ENCODE results near the gene IGFBP6. TPM values are rescaled to one million over a fixed set of nuclear protein-coding genes. Genes with fewer than 3 reads are reported as not detected.

The IGFBP6 gene
- polyA plus RNA-seq, 2 donors: 40.8 to 59.1 TPM

DNA sequence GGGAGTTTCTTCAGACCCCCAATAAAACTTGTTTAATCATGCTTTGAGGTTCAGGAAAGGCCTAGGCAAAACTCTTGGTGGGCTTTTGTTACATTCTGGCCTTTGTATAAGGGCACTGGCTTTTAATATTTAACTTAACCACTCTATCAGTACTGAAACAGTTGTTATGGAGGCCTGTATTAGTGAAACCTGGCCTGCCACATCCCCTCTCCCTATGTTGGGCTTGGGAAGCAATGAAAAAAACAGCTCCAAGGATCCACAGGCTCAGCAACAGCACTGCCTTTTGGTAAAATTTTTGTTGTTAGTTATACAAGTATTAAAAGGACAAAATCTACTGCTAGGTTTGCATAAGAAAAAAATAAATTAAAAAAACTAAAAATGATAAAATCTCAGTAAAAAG is 16.5 kb downstream of the IGFBP6 start:
- Histone ChIP-seq H3K27ac (ENCODE audit: low read depth in 2 of 2, low read length in 1 of 2) (no peak overlapping the region), H3K4me3 (ENCODE audit: low read depth in 1 of 2, low read length in 2 of 2) (no peak overlapping the region), H3K36me3 (ENCODE audit: control insufficient read depth in 2 of 2, insufficient read depth in 2 of 2, low read length in 1 of 2) (no peaks in the 10 kb centered on the region), H3K9me3 (ENCODE audit: control insufficient read depth in 2 of 2, insufficient read depth in 1 of 2, low read depth in 1 of 2, low read length in 1 of 2) (no peaks in the 10 kb centered on the region), H3K27me3 (ENCODE audit: control insufficient read depth in 1 of 2, insufficient read depth in 2 of 2, low read length in 2 of 2) (no peaks in the 10 kb centered on the region), H3K4me1 (ENCODE audit: control insufficient read depth in 2 of 2, insufficient read depth in 2 of 2, low read length in 1 of 2) (no peaks in the 10 kb centered on the region)

DNA sequence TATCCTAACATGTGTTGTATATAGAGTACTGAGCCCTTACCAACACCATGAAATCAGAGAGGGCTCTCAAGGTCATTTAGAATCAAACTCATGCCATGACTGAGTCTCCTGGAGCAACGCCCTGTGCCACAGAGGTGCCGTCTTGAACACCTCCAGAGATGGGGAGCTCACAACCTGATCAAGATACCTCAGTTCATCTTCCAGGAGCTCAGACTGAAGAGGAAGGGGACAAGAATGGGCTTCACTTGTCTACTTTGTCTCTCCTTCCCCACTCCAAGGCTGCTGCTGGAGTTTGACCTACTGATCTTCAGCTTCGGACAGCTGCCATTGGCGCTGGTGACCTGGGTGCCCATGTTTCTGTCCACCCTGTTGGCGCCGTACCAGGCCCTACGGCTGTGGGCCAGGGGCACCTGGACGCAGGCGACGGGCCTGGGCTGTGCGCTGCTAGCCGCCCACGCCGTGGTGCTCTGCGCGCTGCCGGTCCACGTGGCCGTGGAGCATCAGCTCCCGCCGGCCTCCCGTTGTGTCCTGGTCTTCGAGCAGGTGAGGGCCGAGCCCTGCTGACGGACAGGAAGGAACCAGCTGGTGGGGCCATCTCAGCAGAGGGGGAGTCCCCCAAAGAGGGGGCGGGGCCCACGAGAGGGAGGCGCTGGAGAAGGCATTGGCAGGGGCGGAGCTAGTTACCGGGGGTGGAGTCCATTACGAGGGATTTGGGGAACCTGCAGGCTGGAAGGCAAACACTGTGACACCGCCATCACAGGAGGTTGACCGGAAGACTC is 17.8 kb downstream of the IGFBP6 start:
- Histone ChIP-seq H3K36me3 (ENCODE audit: control insufficient read depth in 2 of 2, insufficient read depth in 2 of 2, low read length in 1 of 2) (no peaks in the 10 kb centered on the region), H3K27me3 (ENCODE audit: control insufficient read depth in 1 of 2, insufficient read depth in 2 of 2, low read length in 2 of 2) (no peaks in the 10 kb centered on the region), H3K27ac (ENCODE audit: low read depth in 2 of 2, low read length in 1 of 2) (no peak overlapping the region), H3K4me3 (ENCODE audit: low read depth in 1 of 2, low read length in 2 of 2) (no peak overlapping the region), H3K9me3 (ENCODE audit: control insufficient read depth in 2 of 2, insufficient read depth in 1 of 2, low read depth in 1 of 2, low read length in 1 of 2) (no peaks in the 10 kb centered on the region), H3K4me1 (ENCODE audit: control insufficient read depth in 2 of 2, insufficient read depth in 2 of 2, low read length in 1 of 2) (no peaks in the 10 kb centered on the region)
- WGBS, 2 donors: 89 to 90% methylated on average over 33 of the region's 33 CpGs

DNA sequence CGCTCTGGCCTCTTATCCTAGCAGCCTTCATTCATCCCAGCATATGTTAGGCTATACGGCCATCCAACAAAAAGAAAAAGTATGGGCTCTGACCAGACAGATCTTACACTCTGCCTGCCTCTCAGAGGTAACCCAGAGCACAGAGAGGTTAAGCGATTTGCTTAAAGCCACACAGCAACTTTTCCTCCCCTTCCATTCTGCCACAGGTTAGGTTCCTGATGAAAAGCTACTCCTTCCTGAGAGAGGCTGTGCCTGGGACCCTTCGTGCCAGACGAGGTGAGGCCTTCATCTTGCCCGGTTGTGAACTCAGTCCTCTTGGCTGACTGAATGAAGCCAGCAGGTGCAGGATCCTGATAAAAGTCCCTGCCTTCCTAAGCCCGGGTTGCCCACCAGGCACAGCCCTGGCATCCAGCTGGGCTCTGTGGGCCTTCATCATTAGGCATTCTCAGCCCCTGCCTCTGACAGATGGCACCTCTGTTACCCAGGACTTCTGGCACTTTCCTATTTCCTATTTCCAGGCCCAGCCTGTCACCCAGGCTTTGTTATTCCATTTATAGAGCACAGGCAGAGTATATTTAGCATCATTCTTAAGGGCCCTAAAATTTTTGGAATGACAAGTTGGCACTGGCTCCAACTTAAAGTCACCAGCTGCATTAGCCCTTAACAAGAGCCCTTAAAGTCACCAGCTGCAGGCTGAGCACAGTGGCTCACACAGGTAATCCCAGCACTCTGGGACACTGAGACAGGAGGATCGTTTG is 18.6 kb downstream of the IGFBP6 start:
- H3K27ac ChIP-seq (ENCODE audit: low read depth in 2 of 2, low read length in 1 of 2): no peak overlapping the region
- H3K27me3 ChIP-seq (ENCODE audit: control insufficient read depth in 1 of 2, insufficient read depth in 2 of 2, low read length in 2 of 2): no peaks in the 10 kb centered on the region
- no peaks in the 10 kb centered on the region for H3K9me3 ChIP-seq (ENCODE audit: control insufficient read depth in 2 of 2, insufficient read depth in 1 of 2, low read depth in 1 of 2, low read length in 1 of 2)
- peaks cover 0 to 2% of the 10 kb centered on the region in 2 donors for H3K4me1 ChIP-seq (ENCODE audit: control insufficient read depth in 2 of 2, insufficient read depth in 2 of 2, low read length in 1 of 2)
- 89 to 91% methylated on average over 8 of the region's 8 CpGs for WGBS, 2 donors
- no peaks in the 10 kb centered on the region for H3K36me3 ChIP-seq (ENCODE audit: control insufficient read depth in 2 of 2, insufficient read depth in 2 of 2, low read length in 1 of 2)
- no peak overlapping the region for H3K4me3 ChIP-seq (ENCODE audit: low read depth in 1 of 2, low read length in 2 of 2)

DNA sequence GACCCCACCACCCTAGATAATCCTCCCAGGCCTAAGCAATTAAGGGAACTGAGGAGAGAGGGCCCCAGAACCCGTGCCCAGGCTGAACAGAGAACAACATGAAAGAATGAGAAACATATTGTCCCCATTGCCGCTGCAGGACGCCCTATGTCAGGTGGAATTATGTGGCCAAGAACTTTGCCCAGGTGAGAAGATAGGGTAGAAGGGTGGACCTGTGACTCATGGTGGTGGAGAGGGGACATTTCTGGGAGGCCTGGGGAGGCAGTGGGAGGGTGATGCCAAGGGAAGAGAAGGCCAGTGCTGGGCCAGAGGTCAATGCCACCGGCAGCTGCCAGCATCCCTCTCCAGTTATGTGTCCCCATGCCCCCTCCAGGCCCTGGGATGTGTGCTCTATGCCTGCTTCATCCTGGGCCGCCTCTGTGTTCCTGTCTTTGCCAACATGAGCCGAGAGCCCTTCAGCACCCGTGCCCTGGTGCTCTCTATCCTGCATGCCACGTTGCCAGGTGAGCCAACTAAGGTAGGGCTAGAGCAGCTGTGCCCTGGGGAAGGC is 21.4 kb downstream of the IGFBP6 start:
- 85 to 88% methylated on average over 8 of the region's 8 CpGs for WGBS, 2 donors

DNA sequence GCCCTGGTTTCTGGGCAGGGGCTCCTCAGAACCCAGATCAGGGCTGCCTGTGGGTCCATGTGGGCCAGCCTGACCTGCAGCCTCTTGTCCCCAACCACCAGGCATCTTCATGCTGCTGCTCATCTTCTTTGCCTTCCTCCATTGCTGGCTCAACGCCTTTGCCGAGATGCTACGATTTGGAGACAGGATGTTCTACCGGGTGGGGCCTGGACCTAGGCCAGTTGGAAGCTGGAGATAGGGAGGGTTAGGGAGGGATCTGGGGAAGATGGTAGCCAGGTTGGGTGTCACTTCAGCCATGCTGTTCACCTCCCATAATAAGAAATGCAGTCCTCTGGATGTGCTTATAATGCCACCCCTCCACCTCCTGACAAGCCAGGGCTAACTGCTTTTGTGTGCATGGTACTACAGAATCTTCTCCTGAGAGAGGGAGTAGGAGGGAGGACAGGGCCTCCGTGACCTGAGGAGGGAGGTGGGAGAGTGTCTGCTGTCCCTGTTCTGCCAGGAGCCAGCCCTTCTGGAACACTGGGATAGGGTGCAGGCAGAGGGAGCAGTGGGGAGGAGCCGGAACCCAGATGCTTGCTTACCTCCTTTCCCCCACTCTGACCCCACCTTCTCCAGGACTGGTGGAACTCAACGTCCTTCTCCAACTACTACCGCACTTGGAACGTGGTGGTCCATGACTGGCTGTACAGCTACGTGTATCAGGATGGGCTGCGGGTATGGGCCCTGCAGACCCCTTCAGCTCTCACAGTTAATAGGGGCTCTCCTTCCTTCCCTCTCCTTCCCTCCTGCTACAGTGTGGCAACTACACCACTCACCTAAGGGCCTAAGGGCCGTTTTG is 23.4 kb downstream of the IGFBP6 start:
- no peaks in the 10 kb centered on the region for H3K9me3 ChIP-seq (ENCODE audit: control insufficient read depth in 2 of 2, insufficient read depth in 1 of 2, low read depth in 1 of 2, low read length in 1 of 2)
- H3K4me3 ChIP-seq (ENCODE audit: low read depth in 1 of 2, low read length in 2 of 2): no peak overlapping the region
- H3K4me1 ChIP-seq (ENCODE audit: control insufficient read depth in 2 of 2, insufficient read depth in 2 of 2, low read length in 1 of 2): peaks cover 2 to 4% of the 10 kb centered on the region in 2 donors
- H3K27me3 ChIP-seq (ENCODE audit: control insufficient read depth in 1 of 2, insufficient read depth in 2 of 2, low read length in 2 of 2): no peaks in the 10 kb centered on the region
- no peaks in the 10 kb centered on the region for H3K36me3 ChIP-seq (ENCODE audit: control insufficient read depth in 2 of 2, insufficient read depth in 2 of 2, low read length in 1 of 2)
- 80 to 90% methylated on average over 12 of the region's 12 CpGs for WGBS, 2 donors
- H3K27ac ChIP-seq (ENCODE audit: low read depth in 2 of 2, low read length in 1 of 2): no peak overlapping the region

More for the DNA sequence above, 21.4 kb downstream of the IGFBP6 start:
- Histone ChIP-seq H3K9me3 (ENCODE audit: control insufficient read depth in 2 of 2, insufficient read depth in 1 of 2, low read depth in 1 of 2, low read length in 1 of 2) (no peaks in the 10 kb centered on the region), H3K36me3 (ENCODE audit: control insufficient read depth in 2 of 2, insufficient read depth in 2 of 2, low read length in 1 of 2) (no peaks in the 10 kb centered on the region), H3K27ac (ENCODE audit: low read depth in 2 of 2, low read length in 1 of 2) (no peak overlapping the region), H3K4me3 (ENCODE audit: low read depth in 1 of 2, low read length in 2 of 2) (no peak overlapping the region), H3K27me3 (ENCODE audit: control insufficient read depth in 1 of 2, insufficient read depth in 2 of 2, low read length in 2 of 2) (no peaks in the 10 kb centered on the region), H3K4me1 (ENCODE audit: control insufficient read depth in 2 of 2, insufficient read depth in 2 of 2, low read length in 1 of 2) (peaks cover 1 to 4% of the 10 kb centered on the region in 2 donors)

DNA sequence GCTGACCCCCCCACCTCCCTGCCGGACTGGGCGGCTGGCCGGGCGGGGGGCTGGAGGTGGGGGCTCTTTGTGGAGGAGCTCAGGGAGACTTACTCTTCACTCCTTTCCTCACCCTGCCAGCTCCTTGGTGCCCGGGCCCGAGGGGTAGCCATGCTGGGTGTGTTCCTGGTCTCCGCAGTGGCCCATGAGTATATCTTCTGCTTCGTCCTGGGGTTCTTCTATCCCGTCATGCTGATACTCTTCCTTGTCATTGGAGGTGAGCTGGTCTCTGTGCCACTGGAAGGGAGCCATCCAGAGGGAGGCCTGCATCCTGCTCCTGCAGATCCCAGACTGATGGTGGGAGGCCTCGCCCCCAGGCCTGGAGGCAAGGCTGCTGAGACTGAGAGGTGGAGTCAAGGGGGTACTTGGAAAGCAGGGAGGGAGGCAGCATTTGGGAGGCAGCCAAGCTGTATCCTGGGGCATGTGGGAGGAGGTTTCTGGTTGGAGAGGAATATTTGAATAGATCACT is 25.5 kb downstream of the IGFBP6 start:
- WGBS, 2 donors: 89% methylated on average over 9 to 10 of the region's 10 CpGs
- no peaks in the 10 kb centered on the region for H3K9me3 ChIP-seq (ENCODE audit: control insufficient read depth in 2 of 2, insufficient read depth in 1 of 2, low read depth in 1 of 2, low read length in 1 of 2)
- no peak overlapping the region for H3K27ac ChIP-seq (ENCODE audit: low read depth in 2 of 2, low read length in 1 of 2)
- peaks cover 2 to 4% of the 10 kb centered on the region in 2 donors for H3K4me1 ChIP-seq (ENCODE audit: control insufficient read depth in 2 of 2, insufficient read depth in 2 of 2, low read length in 1 of 2)
- H3K4me3 ChIP-seq (ENCODE audit: low read depth in 1 of 2, low read length in 2 of 2): no peak overlapping the region
- no peaks in the 10 kb centered on the region for H3K27me3 ChIP-seq (ENCODE audit: control insufficient read depth in 1 of 2, insufficient read depth in 2 of 2, low read length in 2 of 2)
- H3K36me3 ChIP-seq (ENCODE audit: control insufficient read depth in 2 of 2, insufficient read depth in 2 of 2, low read length in 1 of 2): no peaks in the 10 kb centered on the region

DNA sequence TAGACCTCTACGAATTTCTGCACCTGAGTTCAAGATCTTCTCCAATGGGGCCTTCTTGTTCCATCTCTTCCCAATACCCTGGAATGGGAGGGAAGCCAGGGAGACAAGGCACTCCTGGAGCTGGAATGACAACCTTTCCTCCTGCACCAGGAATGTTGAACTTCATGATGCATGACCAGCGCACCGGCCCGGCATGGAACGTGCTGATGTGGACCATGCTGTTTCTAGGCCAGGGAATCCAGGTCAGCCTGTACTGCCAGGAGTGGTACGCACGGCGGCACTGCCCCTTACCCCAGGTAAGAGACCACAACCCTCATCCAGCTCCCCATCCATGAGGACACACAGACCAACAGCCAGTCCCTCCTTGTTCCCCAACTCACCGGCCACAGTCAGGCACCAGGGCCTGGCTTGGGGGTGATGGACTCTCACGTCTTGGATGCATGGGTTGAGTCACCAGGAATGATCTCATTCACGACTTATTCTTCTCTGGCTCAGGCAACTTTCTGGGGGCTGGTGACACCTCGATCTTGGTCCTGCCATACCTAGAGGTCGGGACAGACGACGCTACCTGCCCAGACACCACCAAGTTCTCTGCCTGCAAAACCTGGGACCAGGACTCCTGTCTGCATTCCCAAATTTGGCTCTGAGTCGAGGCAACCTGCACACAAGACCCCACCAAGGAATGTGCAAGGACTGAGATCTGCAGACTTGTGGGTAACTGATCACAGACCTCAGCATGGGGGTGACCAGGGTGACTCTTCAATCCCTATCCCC is 26.3 kb downstream of the IGFBP6 start:
- H3K4me1 ChIP-seq (ENCODE audit: control insufficient read depth in 2 of 2, insufficient read depth in 2 of 2, low read length in 1 of 2): peaks cover 2 to 4% of the 10 kb centered on the region in 2 donors
- H3K27me3 ChIP-seq (ENCODE audit: control insufficient read depth in 1 of 2, insufficient read depth in 2 of 2, low read length in 2 of 2): no peaks in the 10 kb centered on the region
- H3K27ac ChIP-seq (ENCODE audit: low read depth in 2 of 2, low read length in 1 of 2): no peak overlapping the region
- no peaks in the 10 kb centered on the region for H3K9me3 ChIP-seq (ENCODE audit: control insufficient read depth in 2 of 2, insufficient read depth in 1 of 2, low read depth in 1 of 2, low read length in 1 of 2)
- WGBS, 2 donors: 84 to 90% methylated on average over 16 of the region's 16 CpGs
- H3K36me3 ChIP-seq (ENCODE audit: control insufficient read depth in 2 of 2, insufficient read depth in 2 of 2, low read length in 1 of 2): no peaks in the 10 kb centered on the region
- no peak overlapping the region for H3K4me3 ChIP-seq (ENCODE audit: low read depth in 1 of 2, low read length in 2 of 2)

DNA sequence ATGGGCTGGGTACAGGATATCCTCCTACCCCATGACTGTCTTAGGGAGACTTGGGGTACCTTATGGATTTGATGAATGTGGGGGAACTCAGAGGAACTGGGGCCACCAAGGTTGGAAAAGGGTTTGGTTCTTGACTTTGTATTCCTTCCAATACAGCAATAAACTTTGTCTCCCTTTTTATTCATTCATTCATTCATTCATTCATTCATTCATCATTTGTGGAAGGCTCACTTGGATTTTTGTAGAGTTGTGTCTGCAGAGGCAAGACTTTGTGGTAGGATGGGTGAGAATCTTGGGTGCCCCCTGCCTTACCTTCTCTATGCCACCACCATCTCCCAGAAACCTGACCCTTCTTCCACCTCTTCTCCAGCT is 26.9 kb downstream of the IGFBP6 start:
- Histone ChIP-seq H3K27me3 (ENCODE audit: control insufficient read depth in 1 of 2, insufficient read depth in 2 of 2, low read length in 2 of 2) (no peaks in the 10 kb centered on the region), H3K4me3 (ENCODE audit: low read depth in 1 of 2, low read length in 2 of 2) (no peak overlapping the region), H3K36me3 (ENCODE audit: control insufficient read depth in 2 of 2, insufficient read depth in 2 of 2, low read length in 1 of 2) (no peaks in the 10 kb centered on the region), H3K9me3 (ENCODE audit: control insufficient read depth in 2 of 2, insufficient read depth in 1 of 2, low read depth in 1 of 2, low read length in 1 of 2) (no peaks in the 10 kb centered on the region), H3K4me1 (ENCODE audit: control insufficient read depth in 2 of 2, insufficient read depth in 2 of 2, low read length in 1 of 2) (peaks cover 2 to 4% of the 10 kb centered on the region in 2 donors), H3K27ac (ENCODE audit: low read depth in 2 of 2, low read length in 1 of 2) (no peak overlapping the region)
